HepG2 (cell line): ENCODE data around the gene TTC39C. TPM values are rescaled to one million over a fixed set of nuclear protein-coding genes. Genes with fewer than 3 reads are reported as not detected.

Experiments used
- BRF2 ChIP-seq: sonication (generic); formaldehyde crosslinking; IDR thresholded peaks from 2 replicates; pipeline ENCODE4 v1.8.1; 2022; ENCODE audit warnings: mild to moderate bottlenecking, missing genetic modification reagents
- EP300 ChIP-seq, 3 experiments: sonication (generic) in 1 of 3; formaldehyde crosslinking in 1 of 3; IDR thresholded peaks; 2 replicates each; pipeline versions ENCODE4 v1.5.1 to v1.6.1; 2011 to 2020; ENCODE audit warnings: low read depth in 2 of 3, low read length in 2 of 3, borderline replicate concordance in 1 of 3, improper control_type of control experiment in 1 of 3, mild to moderate bottlenecking in 1 of 3, missing genetic modification reagents in 1 of 3, moderate library complexity in 1 of 3
- HMGXB3 ChIP-seq: sonication (generic); formaldehyde crosslinking; IDR thresholded peaks from 2 replicates; pipeline ENCODE4 v1.4.0; 2020; ENCODE audit warnings: missing genetic modification reagents, borderline replicate concordance
- HMGXB4 ChIP-seq, 2 experiments: sonication (generic) in 1 of 2; formaldehyde crosslinking in 1 of 2; IDR thresholded peaks; 2 replicates each; pipeline versions ENCODE4 v1.4.0 to v1.6.1; 2018 to 2020; ENCODE audit warnings: missing genetic modification reagents in 2 of 2, borderline replicate concordance in 1 of 2, low read depth in 1 of 2, mild to moderate bottlenecking in 1 of 2, missing biosample characterization in 1 of 2
- SMARCC2 ChIP-seq: fragments of 450-650 bp; IDR thresholded peaks from 2 replicates; pipeline ENCODE4 v1.6.1; 2017; ENCODE audit warnings: antibody characterized with exemption, mild to moderate bottlenecking
- STAT5B ChIP-seq: sonication (generic); formaldehyde crosslinking; IDR thresholded peaks from 2 replicates; pipeline ENCODE4 v1.4.0; 2020; ENCODE audit warnings: missing genetic modification reagents
- ZHX1 ChIP-seq: sonication (generic); formaldehyde crosslinking; IDR thresholded peaks from 2 replicates; pipeline ENCODE4 v1.8.1; 2022; ENCODE audit warnings: low read depth, mild to moderate bottlenecking, missing genetic modification reagents
- ZNF225 ChIP-seq: sonication (generic); formaldehyde crosslinking; IDR thresholded peaks from 2 replicates; pipeline ENCODE4 v1.4.0; 2020; ENCODE audit warnings: mild to moderate bottlenecking, missing genetic modification reagents
- ZNF296 ChIP-seq: sonication (generic); formaldehyde crosslinking; conservative IDR thresholded peaks from 2 replicates; pipeline ENCODE4 v1.5.0; 2020; ENCODE audit warnings: mild to moderate bottlenecking, missing genetic modification reagents
- ZNF550 ChIP-seq: sonication (generic); formaldehyde crosslinking; IDR thresholded peaks from 2 replicates; pipeline ENCODE4 v1.4.0; 2020; ENCODE audit warnings: mild to moderate bottlenecking, missing genetic modification reagents, borderline replicate concordance
- ZNF724P ChIP-seq: sonication (generic); formaldehyde crosslinking; IDR thresholded peaks from 2 replicates; pipeline ENCODE4 v1.8.0; 2022; ENCODE audit warnings: missing genetic modification reagents, borderline replicate concordance
- ZSCAN12 ChIP-seq: sonication (generic); formaldehyde crosslinking; IDR thresholded peaks from 2 replicates; pipeline ENCODE4 v1.9.0; 2021; ENCODE audit warnings: mild to moderate bottlenecking, missing genetic modification reagents
- polyA plus RNA-seq, 8 experiments: library from polyadenylated mRNA; depleted of rRNA in 3 of 8; stranded (reverse) in 7 of 8; unstranded in 1 of 8; fragments of >200 nt; fragmentation: Illumina TruSeq in 4 of 8; extraction: Trizol in 4 of 8; gene quantifications; 2 replicates each; pipeline versions ENCODE4 v1.2.1 to v1.2.3, GENCODE V29; 2011 to 2016; ENCODE audit warnings: low read depth in 4 of 8, missing spikeins in 1 of 8, mixed read lengths in 1 of 8; ENCODE audit not compliant: insufficient read depth in 1 of 8
- total RNA-seq, 5 experiments: library from RNA; depleted of rRNA; stranded (reverse); fragments of >200 nt; fragmentation: Illumina TruSeq; extraction: Trizol; gene quantifications; 2 replicates each; pipeline ENCODE4 v1.2.3, GENCODE V29; 2016; ENCODE audit warnings: low read depth in 1 of 5

Gene TTC39C
- total and polyA plus RNA-seq, 2 of the 13 experiments (the other 11 are each of a cell fraction or from before 2014, with no cell fraction given): 19.1 to 25.9 TPM

- no peak for TF ChIP-seq ZHX1 (CRISPR knock-in tag)
- TF ChIP-seq ZSCAN12 (CRISPR knock-in tag): no peak
- 0 out of 2 replicates have a peak, but pooled peaks have one; percentile 46 for TF ChIP-seq ZNF296 (CRISPR knock-in tag)
- peak; percentile 36 to 48; a peak in 3 of 4 replicates for TF ChIP-seq HMGXB4 (CRISPR knock-in tag; IDR thresholded peaks at IDR 0.05; ENCODE audit: borderline replicate concordance in 1 of 2, low read depth in 1 of 2)
- TF ChIP-seq BRF2 (CRISPR knock-in tag): peak; percentile 69; the same call in 1 of the 2 replicates
- TF ChIP-seq SMARCC2: no peak
- peak in 1 of 2 experiments; percentile 65; a peak in 2 of 4 replicates for TF ChIP-seq EP300 (IDR thresholded peaks at IDR 0.05; ENCODE audit: low read depth in 2 of 2, low read length in 2 of 2)
- TF ChIP-seq EP300 (CRISPR knock-in tag; IDR thresholded peaks at IDR 0.05; ENCODE audit: borderline replicate concordance): no peak; the same call in none of the 2 replicates
- TF ChIP-seq ZNF225 (CRISPR knock-in tag): no peak
- 0 out of 2 replicates have a peak, but pooled peaks have one; percentile 35 for TF ChIP-seq ZNF724P (CRISPR knock-in tag)
- TF ChIP-seq ZNF550 (CRISPR knock-in tag): no peak
- no peak for TF ChIP-seq HMGXB3 (CRISPR knock-in tag)
- no peak for TF ChIP-seq STAT5B (CRISPR knock-in tag)
Measured at GRCh38 chr18:24051031-24051947, 36.7 kb downstream of the TTC39C start (continued).
